Medulla oblongata (tissue), 1 donor: Measurements from ENCODE around the gene PI4KA.
"Not testable (repeated sequence)": the region's sequence is repeated elsewhere in the genome, so short reads cannot be mapped to it uniquely, and the experiment has no call there.

Experiments used
- DNase-seq: peaks from one replicate; pipeline ENCODE4 v3.0.0-alpha.2; 2015; ENCODE audit errors: extremely low spot score

Gene PI4KA

GRCh38 chr22:20666560-20666959, 192.1 kb downstream of the PI4KA start:
- DNase-seq = no peak

GRCh38 chr22:20664594-20664959, 194.0 kb downstream of the PI4KA start:
- DNase-seq = no peak

GRCh38 chr22:20663941-20664593, 194.5 kb downstream of the PI4KA start:
- no peak for DNase-seq

GRCh38 chr22:20663137-20663828, 195.3 kb downstream of the PI4KA start:
- DNase-seq = no peak

- not testable (repeated sequence) for DNase-seq
Measured at GRCh38 chr22:20662524-20663036, 196.0 kb downstream of the PI4KA start.

- no peak for DNase-seq
Measured at GRCh38 chr22:20661473-20661872, 197.1 kb downstream of the PI4KA start.

- no peak for DNase-seq
Measured at GRCh38 chr22:20660441-20661054, 198.1 kb downstream of the PI4KA start.

- DNase-seq = no peak
Measured at GRCh38 chr22:20659920-20660319, 198.7 kb downstream of the PI4KA start.

- DNase-seq = no peak
Measured at GRCh38 chr22:20659258-20659657, 199.4 kb downstream of the PI4KA start.

GRCh38 chr22:20658433-20659222, 200.0 kb downstream of the PI4KA start:
- DNase-seq = no peak

- DNase-seq = no peak
Measured at GRCh38 chr22:20657963-20658362, 200.6 kb downstream of the PI4KA start.
